NCI-H524 (cell line): Measurements from ENCODE around the gene CCDC183.

Experiments
- DNase-seq, 2 experiments: peaks; one replicate each; lab custom pipeline; 2025; lab: John Stamatoyannopoulos, UW

Gene CCDC183

DNA sequence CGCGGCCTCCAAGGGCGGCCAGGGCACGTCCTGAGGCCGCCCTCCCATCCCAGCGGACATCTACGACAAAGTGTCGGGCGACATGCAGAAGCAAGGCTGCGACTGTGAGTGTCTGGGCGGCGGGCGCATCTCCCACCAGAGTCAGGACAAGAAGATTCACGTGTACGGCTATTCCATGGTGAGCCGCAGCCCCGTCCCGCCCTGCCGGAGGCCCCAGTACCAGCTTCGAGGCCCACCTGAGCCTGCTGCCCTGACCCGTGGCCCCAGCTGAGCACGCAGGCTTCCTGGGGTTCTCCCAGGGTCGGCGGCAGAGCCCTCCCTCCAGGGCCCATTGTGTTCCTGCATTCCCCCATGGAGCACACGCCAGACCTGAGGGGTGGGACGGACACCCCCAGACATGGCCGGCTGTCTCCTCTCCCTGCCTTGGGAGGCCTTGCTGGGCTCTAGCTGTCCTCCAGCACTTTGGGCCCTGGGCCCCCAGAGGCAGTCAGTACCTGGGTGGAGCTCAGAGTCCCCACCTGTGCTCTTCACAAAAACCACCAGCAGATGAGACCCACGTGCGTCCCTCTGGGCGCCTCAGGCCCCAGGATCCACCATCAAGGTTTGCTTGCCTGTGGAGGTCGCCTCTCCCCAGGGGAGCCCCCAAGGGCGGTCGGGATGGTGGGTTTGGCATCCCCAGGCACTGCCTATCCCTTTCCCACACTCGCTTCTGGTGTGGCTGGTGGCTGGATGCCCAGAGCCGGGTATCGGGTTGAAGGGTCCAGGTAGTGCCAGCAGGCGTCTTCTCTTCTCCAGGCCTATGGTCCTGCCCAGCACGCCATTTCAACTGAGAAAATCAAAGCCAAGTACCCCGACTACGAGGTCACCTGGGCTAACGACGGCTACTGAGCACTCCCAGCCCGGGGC is 54.1 kb downstream of the CCDC183 start:
- peak in 1 of 2 experiments; percentile 33 for DNase-seq

DNA sequence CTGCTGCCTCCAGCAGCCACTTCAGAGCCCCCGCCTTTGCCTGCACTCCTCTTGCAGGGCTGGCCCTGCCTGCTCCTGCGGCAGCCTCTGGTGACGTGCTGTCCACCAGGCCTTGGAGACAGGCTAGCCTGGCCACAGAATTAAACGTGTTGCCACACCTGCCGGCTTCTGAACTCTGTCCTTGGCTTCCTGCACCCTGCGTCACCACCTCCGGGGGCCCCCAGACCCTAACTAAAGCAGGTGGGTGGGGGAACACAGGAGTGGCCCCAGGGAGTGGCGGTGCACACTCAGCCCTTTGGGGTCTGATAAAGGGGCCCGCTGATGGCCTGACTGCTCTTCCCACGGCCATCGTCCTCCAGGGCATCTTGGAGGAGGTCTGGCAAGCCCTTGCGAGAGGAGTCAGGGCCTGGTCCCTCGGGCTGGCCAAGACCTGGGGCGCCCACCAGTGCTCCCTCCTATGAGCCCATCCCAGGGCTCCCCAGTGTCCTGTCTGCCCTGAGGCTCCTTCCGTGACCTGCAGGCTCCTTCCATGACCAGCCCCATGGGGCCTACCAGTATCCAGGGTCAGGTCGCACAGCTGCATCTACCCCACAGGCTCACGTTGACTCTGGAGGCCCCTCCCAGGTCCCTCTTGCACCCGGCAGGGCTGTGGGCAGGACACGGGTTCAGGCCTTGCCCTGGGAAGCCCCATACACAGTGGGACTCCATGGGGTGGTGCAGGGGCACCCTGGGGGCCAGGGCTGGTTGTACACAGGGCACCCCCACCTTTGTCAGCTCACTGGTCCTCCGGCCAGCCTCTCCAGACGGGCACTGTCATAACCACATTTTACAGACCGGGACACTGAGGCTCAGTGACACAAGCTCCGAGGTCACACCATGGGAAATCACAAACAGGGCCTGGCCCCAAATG is 55.0 kb downstream of the CCDC183 start:
- no peak for DNase-seq

DNA sequence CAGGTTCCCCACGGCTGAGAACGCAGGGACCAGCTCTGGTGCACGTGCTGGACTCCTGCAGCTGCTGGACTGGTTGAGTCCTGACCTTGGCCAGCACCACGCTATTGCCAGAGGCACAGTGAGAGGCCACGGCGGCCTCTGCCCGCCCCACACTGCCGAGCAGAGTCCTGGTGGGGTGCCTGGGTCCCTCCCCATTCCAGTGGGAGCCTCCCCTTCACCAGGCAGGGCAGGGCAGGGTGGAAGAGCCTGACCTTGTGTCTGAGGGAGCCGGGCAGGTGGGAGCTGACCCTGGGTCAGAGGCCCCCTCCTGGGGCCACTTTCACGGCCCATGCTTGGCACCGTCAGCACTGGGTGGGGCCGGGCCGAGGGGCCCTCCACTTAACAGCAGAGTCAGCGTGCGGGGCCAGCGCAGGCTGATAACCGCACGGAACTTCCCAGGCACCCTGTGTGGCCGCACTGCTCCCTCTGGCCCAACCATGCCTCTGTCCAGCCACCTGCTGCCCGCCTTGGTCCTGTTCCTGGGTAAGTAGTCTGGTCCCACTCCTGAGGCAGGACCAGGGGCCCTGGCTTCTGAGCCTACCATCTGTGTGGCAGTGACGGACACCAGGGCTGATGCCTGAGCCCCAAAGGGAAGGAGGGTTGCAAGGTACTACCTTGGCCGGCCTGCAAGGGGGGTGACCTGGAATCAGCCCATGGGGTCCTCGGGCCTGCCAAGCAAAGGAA is 56.0 kb downstream of the CCDC183 start, which contains the start of gene MAMDC4:
MAMDC4 (plus strand) TSS at position 406 of the 723 bp plus-strand sequence; CDS start at position 477, 71 bp downstream.
- no peak for DNase-seq

DNA sequence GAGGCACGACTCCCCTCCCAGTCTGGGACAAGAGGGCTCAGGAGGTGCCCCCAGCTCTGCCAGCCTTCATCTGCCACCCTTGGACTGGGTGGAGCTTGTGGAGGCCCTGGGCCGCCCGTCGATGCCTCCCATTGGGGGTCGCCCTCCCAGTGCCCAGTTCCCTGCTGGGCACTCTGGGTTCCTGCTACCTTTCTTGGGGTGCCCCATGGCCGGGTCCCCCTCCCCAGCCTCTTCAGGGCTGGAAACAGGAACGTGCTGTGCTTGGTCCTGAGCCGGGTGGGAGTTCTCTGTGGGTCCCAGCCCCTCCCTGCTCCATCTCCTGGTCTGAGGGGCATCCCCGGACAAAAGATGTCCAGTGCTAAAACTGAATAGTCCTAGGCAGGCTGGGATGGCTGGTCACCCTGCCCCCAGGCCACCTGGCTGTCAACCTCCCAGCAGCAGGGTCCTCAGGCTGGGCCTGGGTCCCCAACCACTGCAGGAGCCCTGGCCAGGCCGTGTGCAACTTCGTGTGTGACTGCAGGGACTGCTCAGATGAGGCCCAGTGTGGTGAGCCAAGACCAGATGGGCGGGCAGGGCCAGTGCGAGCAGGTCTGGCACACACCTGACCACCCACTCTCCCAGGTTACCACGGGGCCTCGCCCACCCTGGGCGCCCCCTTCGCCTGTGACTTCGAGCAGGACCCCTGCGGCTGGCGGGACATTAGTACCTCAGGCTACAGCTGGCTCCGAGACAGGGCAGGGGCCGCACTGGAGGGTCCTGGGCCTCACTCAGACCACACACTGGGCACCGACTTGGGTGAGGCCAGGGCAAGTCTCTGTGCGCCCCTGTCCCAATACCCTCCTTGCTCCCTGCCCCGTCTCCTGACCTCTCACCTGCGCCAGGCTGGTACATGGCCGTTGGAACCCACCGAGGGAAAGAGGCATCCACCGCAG is 56.8 kb downstream of the CCDC183 start:
- no peak for DNase-seq

DNA sequence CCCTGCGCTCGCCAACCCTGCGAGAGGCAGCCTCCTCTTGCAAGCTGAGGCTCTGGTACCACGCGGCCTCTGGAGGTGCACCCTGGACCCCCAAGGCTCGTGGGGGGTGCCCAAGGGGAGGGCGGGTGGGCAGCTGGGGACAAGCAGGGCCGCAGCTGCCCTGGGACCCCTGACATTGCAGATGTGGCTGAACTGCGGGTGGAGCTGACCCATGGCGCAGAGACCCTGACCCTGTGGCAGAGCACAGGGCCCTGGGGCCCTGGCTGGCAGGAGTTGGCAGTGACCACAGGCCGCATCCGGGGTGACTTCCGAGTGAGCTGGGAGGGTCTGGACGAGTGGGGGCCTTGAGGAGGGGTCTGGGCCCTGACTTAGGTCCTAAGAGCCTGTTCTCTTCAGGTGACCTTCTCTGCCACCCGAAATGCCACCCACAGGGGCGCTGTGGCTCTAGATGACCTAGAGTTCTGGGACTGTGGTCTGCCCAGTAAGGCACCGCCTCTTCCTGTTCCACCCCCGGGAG is 57.5 kb downstream of the CCDC183 start:
- DNase-seq = no peak

DNA sequence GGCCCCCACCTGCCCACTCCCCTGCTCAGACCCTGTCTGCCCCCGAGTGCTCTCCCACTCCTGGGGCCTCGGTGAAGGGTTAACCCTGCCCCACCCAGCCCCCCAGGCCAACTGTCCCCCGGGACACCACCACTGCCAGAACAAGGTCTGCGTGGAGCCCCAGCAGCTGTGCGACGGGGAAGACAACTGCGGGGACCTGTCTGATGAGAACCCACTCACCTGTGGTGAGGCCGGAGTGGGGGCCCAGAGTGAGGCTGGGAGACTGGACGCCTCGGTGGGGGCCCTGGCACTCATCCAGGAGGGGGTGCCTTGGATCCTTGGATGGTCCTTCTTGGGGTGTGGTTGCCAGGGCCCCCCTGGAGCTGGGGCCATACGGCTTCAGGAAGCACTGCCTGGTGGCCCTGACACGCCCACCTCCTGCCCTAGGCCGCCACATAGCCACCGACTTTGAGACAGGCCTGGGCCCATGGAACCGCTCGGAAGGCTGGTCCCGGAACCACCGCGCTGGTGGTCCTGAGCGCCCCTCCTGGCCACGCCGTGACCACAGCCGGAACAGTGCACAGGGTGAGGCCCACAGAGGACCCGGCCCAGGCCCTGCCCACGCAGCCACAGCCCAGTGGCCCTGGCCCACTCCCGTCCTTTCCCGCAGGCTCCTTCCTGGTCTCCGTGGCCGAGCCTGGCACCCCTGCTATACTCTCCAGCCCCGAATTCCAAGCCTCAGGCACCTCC is 58.1 kb downstream of the CCDC183 start:
- no peak for DNase-seq

DNA sequence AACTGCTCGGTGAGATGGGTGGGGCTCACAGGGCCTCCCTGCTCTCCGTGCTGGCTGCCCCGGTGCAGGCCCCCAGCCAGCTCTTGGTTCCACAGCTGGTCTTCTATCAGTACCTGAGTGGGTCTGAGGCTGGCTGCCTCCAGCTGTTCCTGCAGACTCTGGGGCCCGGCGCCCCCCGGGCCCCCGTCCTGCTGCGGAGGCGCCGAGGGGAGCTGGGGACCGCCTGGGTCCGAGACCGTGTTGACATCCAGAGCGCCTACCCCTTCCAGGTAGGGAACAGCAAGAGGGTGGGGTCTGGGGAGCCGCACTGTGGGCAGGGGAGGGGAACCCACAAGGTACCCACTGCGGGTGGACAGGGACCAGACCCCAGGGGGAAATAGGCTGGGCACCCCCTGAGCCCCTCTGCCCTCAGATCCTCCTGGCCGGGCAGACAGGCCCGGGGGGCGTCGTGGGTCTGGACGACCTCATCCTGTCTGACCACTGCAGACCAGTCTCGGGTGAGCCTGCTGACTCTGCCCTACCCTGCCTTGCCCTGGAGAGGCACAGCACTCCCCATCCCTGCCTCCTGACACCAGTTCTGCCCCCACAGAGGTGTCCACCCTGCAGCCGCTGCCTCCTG is 58.8 kb downstream of the CCDC183 start:
- no peak for DNase-seq

DNA sequence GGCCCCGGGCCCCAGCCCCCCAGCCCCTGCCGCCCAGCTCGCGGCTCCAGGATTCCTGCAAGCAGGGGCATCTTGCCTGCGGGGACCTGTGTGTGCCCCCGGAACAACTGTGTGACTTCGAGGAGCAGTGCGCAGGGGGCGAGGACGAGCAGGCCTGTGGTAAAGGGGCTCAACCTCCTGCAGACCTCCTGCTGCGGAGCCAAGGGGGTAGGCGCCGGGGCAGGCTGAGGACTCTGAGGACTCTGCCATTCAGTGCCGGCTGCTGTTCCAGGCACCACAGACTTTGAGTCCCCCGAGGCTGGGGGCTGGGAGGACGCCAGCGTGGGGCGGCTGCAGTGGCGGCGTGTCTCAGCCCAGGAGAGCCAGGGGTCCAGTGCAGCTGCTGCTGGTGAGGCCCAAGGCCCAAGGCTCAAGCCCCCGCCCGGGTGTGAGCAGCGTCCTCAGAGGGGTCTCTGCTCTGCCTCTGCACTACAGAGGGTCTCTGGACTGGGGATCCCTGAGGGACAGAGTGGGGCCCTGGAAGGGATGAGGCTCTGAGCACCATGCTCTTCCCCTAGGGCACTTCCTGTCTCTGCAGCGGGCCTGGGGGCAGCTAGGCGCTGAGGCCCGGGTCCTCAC is 59.4 kb downstream of the CCDC183 start:
- no peak for DNase-seq

DNA sequence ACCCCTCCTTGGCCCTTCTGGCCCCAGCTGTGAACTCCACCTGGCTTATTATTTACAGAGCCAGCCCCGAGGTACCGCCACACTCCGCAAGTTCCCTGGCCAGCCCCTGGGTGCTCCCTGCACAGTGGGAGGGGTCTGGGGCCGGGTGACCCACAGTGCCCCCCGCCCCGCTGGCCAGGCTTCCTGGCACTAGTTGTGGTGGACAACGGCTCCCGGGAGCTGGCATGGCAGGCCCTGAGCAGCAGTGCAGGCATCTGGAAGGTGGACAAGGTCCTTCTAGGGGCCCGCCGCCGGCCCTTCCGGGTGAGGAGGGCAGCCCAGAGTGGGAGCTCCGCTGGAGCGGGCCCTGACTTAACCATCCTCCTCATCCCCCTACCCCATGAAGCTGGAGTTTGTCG is 59.9 kb downstream of the CCDC183 start:
- no peak for DNase-seq

DNA sequence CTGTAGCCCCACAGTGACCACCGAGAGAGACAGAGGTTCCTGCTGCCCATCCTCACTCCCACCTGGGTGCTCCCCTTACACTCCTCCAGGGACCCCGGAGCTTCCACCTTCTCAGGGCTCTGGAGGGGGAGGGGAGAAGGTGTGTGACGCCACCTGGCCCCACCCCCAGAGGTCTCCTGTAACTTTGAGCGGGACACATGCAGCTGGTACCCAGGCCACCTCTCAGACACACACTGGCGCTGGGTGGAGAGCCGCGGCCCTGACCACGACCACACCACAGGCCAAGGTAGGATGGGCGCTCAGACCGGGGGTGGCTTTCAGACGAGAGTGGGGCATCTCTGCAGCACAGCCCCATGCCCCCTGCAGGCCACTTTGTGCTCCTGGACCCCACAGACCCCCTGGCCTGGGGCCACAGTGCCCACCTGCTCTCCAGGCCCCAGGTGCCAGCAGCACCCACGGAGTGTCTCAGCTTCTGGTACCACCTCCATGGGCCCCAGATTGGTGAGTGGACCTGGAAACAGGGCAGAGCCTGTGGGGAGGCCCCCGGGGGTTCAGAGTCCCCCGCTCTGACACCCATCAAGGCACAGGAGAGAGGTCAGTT is 60.5 kb downstream of the CCDC183 start:
- no peak for DNase-seq

DNA sequence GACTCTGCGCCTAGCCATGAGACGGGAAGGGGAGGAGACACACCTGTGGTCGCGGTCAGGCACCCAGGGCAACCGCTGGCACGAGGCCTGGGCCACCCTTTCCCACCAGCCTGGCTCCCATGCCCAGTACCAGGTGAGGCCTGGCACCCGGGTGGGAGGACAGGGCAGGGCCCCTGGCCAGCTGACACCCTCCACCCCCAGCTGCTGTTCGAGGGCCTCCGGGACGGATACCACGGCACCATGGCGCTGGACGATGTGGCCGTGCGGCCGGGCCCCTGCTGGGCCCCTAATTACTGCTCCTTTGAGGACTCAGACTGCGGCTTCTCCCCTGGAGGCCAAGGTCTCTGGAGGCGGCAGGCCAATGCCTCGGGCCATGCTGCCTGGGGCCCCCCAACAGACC is 61.0 kb downstream of the CCDC183 start:
- no peak for DNase-seq
